IPS-20b (cell line): ENCODE data around the gene MAT1A.
"Not testable (repeated sequence)": the region's sequence is repeated elsewhere in the genome, so short reads cannot be mapped to it uniquely, and the experiment has no call there.

Experiments
- H3K27ac ChIP-seq: one replicate; pipeline ENCODE4 v1.5.1; 2013; ENCODE audit warnings: low read length
- H3K27me3 ChIP-seq: 2 replicates; pipeline ENCODE4 v1.6.1; 2013; ENCODE audit warnings: mild to moderate bottlenecking, low read length, inconsistent platforms; ENCODE audit not compliant: insufficient read depth
- H3K36me3 ChIP-seq: 2 replicates; pipeline ENCODE4 v1.6.1; 2013; ENCODE audit warnings: low read depth, mild to moderate bottlenecking, inconsistent platforms, low read length, moderate library complexity; ENCODE audit not compliant: insufficient read depth
- H3K4me1 ChIP-seq: 2 replicates; pipeline ENCODE4 v1.6.1; 2013; ENCODE audit warnings: mild to moderate bottlenecking, control low read depth, inconsistent platforms, low read length, moderate library complexity; ENCODE audit not compliant: insufficient read depth
- H3K4me3 ChIP-seq: 2 replicates; pipeline ENCODE4 v1.5.1; 2013; ENCODE audit warnings: mild to moderate bottlenecking, low read length, inconsistent platforms
- H3K9ac ChIP-seq: 2 replicates; pipeline ENCODE4 v1.6.1; 2013; ENCODE audit warnings: low read depth, mild to moderate bottlenecking, inconsistent platforms, low read length, moderate library complexity
- H3K9me3 ChIP-seq: 2 replicates; pipeline ENCODE4 v1.6.1; 2013; ENCODE audit warnings: mild to moderate bottlenecking, low read depth, low read length, inconsistent platforms; ENCODE audit not compliant: insufficient read depth

MAT1A gene

GRCh38 chr10:80244371-80244770 lies 45.1 kb downstream of the MAT1A start:
- H3K27ac ChIP-seq, H3K36me3 ChIP-seq, H3K9me3 ChIP-seq, H3K4me1 ChIP-seq, H3K27me3 ChIP-seq, H3K4me3 ChIP-seq, H3K9ac ChIP-seq: not testable (repeated sequence)

GRCh38 chr10:80242341-80242740 lies 47.1 kb downstream of the MAT1A start:
- not testable (repeated sequence) for H3K4me3 ChIP-seq

DNA sequence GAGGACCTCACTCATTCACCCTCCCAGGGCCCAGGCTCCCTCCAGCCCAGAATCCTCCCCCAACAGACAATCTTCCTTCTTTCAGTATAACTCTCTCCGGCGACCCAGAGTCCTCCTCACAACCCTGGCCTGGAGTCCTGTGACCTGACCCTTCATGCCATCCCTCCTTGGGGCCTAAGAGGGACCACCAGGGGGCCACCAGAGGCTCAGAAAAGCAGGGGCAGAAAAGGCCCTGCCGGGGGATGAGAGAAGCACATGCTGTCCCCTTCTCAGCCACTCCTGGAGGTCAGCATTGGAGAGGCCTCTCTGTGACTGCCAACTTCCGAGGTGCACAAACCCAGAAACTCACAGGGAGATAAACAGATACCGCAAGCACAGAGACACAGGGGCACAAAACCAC lies 53.0 kb downstream of the MAT1A start:
- H3K36me3 ChIP-seq, H3K9ac ChIP-seq, H3K27ac ChIP-seq, H3K4me1 ChIP-seq, H3K4me3 ChIP-seq, H3K27me3 ChIP-seq, H3K9me3 ChIP-seq: not testable (repeated sequence)

More at GRCh38 chr10:80242341-80242740, 47.1 kb downstream of the MAT1A start:
- not testable (repeated sequence) for H3K27me3 ChIP-seq, H3K4me1 ChIP-seq, H3K36me3 ChIP-seq, H3K9me3 ChIP-seq, H3K27ac ChIP-seq, H3K9ac ChIP-seq

DNA sequence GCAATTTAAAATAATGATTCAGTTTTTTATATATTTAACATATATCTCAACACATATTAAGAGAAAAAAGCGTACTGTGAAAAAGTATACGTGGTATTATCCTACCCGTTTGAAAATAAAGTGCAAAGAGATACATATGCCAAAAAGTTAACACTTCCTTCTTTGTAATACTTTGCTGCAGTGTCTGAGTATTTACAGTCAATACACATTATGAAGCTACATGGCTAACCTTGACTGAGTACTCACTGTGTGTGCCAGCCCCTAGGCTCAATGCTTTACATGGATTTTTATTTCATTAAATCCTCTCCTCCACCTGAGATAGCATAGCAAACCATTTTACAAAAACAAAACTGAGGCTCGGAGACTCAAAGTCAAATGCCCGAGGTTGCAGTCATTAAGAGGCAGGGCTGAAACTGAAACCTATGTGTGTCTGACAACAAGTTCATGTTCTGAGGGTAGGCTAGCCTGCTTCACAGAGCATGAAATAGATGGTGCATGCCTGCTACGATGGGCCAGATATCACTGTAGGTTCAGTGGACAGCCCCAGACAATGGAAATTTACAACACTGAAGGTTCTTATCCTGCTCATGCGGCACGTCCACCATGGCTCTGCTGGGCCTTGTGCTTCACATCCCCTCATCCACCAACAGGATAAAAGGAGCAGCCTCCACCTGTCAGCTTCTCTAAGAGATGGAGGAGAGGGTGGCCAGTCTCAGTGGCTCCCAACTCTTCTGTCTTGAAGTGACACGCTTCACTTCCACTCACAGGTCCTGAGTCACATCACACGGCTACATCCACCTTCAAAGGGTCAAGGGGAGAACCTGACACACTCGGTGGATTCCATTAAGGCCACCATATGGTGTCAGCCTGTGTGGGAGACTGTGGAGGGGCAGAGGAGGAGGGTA lies 54.9 kb downstream of the MAT1A start:
- H3K9me3 ChIP-seq, H3K36me3 ChIP-seq, H3K9ac ChIP-seq, H3K27ac ChIP-seq, H3K4me1 ChIP-seq, H3K27me3 ChIP-seq, H3K4me3 ChIP-seq: not testable (repeated sequence)

DNA sequence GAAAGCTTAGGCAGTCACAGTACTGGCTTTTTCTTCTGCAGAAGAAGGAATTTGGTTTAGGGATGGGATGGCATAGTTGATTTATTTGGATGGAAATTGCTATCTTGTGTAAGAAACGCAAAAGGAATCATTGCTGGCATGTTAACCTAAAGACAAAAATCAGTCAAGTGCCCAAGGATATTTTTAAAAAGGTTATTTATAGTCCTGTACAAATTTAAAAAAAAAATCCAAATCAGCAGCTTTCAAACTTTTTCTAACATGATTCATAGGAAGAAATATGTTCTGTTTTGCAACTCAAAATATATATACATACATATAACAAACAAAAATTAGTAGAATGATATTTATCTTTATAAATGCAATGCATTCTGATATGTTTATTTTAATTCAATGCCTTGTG lies 55.6 kb downstream of the MAT1A start:
- H3K4me3 ChIP-seq, H3K9ac ChIP-seq, H3K4me1 ChIP-seq, H3K27ac ChIP-seq, H3K9me3 ChIP-seq, H3K36me3 ChIP-seq, H3K27me3 ChIP-seq: not testable (repeated sequence)

- H3K4me1 ChIP-seq, H3K4me3 ChIP-seq, H3K9ac ChIP-seq, H3K27ac ChIP-seq, H3K27me3 ChIP-seq, H3K36me3 ChIP-seq, H3K9me3 ChIP-seq: not testable (repeated sequence)
Measured at GRCh38 chr10:80226723-80227122, 62.7 kb downstream of the MAT1A start.

DNA sequence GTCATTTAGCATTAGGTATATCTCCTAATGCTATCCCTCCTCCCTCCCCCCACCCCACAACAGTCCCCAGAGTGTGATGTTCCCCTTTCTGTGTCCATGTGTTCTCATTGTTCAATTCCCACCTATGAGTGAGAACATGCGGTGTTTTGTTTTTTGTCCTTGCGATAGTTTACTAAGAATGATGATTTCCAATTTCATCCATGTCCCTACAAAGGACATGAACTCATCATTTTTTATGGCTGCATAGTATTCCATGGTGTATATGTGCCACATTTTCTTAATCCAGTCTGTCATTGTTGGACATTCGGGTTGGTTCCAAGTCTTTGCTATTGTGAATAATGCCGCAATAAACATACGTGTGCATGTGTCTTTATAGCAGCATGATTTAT lies 66.4 kb downstream of the MAT1A start:
- not testable (repeated sequence) for H3K27ac ChIP-seq, H3K4me3 ChIP-seq, H3K4me1 ChIP-seq, H3K27me3 ChIP-seq, H3K9ac ChIP-seq, H3K36me3 ChIP-seq, H3K9me3 ChIP-seq
